ENCODE data around the gene INTS2.

Gene INTS2

GRCh38 chr17:61869138-61869537 is 58.6 kb downstream of the INTS2 start:
- H3K27me3 ChIP-seq, result no peaks in the 10 kb centered on the region
- no peaks in the 10 kb centered on the region for H3K9me3 ChIP-seq
- H3K4me3 ChIP-seq (ENCODE audit: low read depth in 1 of 2, low read length in 1 of 2), result no peak overlapping the region
- H3K27ac ChIP-seq, result no peak overlapping the region
- no peak for TF ChIP-seq CTCF (IDR thresholded peaks at IDR 0.05)
- peaks cover 26% of the 10 kb centered on the region for H3K36me3 ChIP-seq
- peaks cover 0 to under 1% of the 10 kb centered on the region in 2 experiments for H3K4me1 ChIP-seq (ENCODE audit: control insufficient read depth in 1 of 2, insufficient read depth in 1 of 2, low read depth in 1 of 2, low read length in 1 of 2)

- no peak for TF ChIP-seq CTCF (IDR thresholded peaks at IDR 0.05)
- Histone ChIP-seq H3K27me3 (no peaks in the 10 kb centered on the region), H3K27ac (no peak overlapping the region), H3K36me3 (peaks cover 23% of the 10 kb centered on the region), H3K4me3 (ENCODE audit: low read depth in 1 of 2, low read length in 1 of 2) (no peak overlapping the region), H3K4me1 (ENCODE audit: control insufficient read depth in 1 of 2, insufficient read depth in 1 of 2, low read depth in 1 of 2, low read length in 1 of 2) (peaks cover 5 to 6% of the 10 kb centered on the region in 2 experiments), H3K9me3 (no peaks in the 10 kb centered on the region)
These were observed 59.7 kb downstream of the INTS2 start for GRCh38 chr17:61868074-61868473.

DNA sequence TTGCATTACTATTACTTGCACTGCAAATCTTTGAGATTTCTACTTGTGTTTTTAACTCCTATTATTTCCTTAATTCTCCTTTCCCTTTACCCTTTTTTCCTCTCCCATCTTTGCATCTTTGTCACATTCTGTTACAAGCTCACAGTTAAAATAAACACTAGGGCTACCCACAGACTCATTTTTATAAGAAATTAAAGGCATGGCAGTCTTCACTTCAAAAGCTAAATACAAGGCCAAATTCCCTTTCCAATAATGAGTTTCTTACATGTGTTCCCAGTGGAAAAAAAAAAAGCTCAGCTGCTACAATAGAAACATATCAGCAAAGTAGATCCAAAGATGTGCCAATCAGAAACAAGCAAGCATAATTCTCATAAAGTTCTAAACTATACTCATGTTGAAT is 60.7 kb downstream of the INTS2 start:
- Histone ChIP-seq H3K9me3 (no peaks in the 10 kb centered on the region), H3K27ac (no peak overlapping the region), H3K4me1 (ENCODE audit: control insufficient read depth in 1 of 2, insufficient read depth in 1 of 2, low read depth in 1 of 2, low read length in 1 of 2) (peaks cover 16 to 17% of the 10 kb centered on the region in 2 experiments), H3K36me3 (peaks cover 20% of the 10 kb centered on the region), H3K27me3 (no peaks in the 10 kb centered on the region), H3K4me3 (ENCODE audit: low read depth in 1 of 2, low read length in 1 of 2) (no peak overlapping the region)
- TF ChIP-seq CTCF (IDR thresholded peaks at IDR 0.05), result no peak

DNA sequence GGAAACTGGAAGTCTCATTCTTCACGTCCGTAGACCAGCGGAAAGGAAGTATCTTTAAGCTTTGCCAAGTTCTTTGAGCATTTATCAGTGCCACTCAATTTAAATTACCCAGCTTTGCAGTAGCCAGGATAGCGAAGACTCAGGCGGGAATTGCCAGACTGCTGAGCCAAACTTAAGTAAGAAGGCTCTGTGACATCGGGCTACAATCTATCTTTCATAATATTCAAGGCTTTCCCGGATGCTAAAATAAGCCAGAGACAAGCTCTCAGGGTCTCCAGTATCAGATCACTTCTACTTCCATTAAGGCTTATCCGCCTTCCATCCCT is 64.0 kb downstream of the INTS2 start:
- Histone ChIP-seq H3K36me3 (peaks cover 3% of the 10 kb centered on the region), H3K4me3 (ENCODE audit: low read depth in 1 of 2, low read length in 1 of 2) (peak overlapping the region; percentile 66 to 73), H3K27ac (peak overlapping the region; percentile 75), H3K9me3 (no peaks in the 10 kb centered on the region), H3K4me1 (ENCODE audit: control insufficient read depth in 1 of 2, insufficient read depth in 1 of 2, low read depth in 1 of 2, low read length in 1 of 2) (peaks cover 20 to 21% of the 10 kb centered on the region in 2 experiments), H3K27me3 (no peaks in the 10 kb centered on the region)
- no peak for TF ChIP-seq CTCF (IDR thresholded peaks at IDR 0.05)

DNA sequence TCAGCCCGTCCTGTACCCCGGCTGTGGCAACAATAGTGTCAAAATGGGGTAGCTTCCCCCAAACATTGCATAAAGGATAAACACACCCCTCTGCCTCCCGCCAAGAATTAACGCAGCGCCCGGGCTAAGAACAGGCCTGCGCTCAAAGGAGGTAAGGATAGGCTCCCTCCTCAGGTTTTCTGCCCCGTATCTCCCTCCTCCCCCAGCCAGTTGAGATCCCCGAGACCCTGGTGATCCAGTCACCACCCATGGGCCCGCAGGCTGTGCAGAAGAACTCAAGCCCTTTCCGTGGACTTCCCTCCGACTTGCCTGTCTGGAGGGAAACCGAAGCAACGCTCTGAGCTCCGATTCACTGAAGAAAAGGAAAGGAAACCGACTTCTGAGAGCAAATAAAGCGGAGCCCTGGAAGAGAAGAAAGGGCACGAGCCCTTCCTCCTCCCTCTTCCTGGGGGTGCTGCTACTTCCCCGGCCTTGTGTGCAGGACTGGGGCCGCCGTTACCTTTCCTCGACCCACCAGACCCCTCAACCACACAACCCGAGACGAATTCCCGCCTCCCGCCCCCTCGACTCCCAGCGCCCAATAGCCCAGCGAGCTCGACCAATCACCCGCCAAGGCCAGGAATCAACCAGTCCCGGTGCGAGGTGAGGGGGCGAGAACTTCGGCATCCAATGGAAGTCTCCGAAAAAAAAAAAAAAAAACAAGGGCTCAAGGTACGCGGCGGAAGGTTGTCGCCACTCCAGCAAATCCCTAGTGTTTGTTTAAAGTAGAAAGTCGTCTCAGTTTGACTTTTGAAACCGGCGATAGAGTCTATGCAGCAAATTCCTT is 64.6 kb downstream of the INTS2 start, which contains the start of gene BRIP1:
TSS of gene BRIP1 (minus strand) at position 554 of the 826 bp plus-strand sequence. CDS start 1,989 bp downstream, outside the sequence.
- no peaks in the 10 kb centered on the region for H3K9me3 ChIP-seq
- no peak for TF ChIP-seq CTCF (IDR thresholded peaks at IDR 0.05)
- H3K27ac ChIP-seq, result peak within 1 kb of the TSS; percentile 75
- H3K27me3 ChIP-seq, result no peaks in the 10 kb centered on the region
- peak within 1 kb of the TSS; percentile 66 to 73 for H3K4me3 ChIP-seq (ENCODE audit: low read depth in 1 of 2, low read length in 1 of 2)
- peaks cover 20 to 21% of the 10 kb centered on the region in 2 experiments for H3K4me1 ChIP-seq (ENCODE audit: control insufficient read depth in 1 of 2, insufficient read depth in 1 of 2, low read depth in 1 of 2, low read length in 1 of 2)
- no peaks in the 10 kb centered on the region for H3K36me3 ChIP-seq

Data from neutrophil (primary cell).